Renal pelvis (tissue), 4 donors: ENCODE results near the gene ARID1B. TPM values are rescaled to one million over a fixed set of nuclear protein-coding genes. Genes with fewer than 3 reads are reported as not detected.

Source experiments
- DNase-seq: peaks from one replicate; pipeline ENCODE4 v3.0.0-alpha.2; 2013
- polyA plus RNA-seq, 3 donors: library from polyadenylated mRNA; unstranded; fragments of 120-200 nt; gene quantifications; one replicate each; pipeline ENCODE4 v1.2.1, GENCODE V29; 2013; ENCODE audit not compliant: insufficient read length in 3 of 3

The ARID1B gene
- polyA plus RNA-seq, 3 donors, result 71.8 to 84.7 (median 78.8) TPM

GRCh38 chr6:157200117-157200516, 422.9 kb downstream of the ARID1B start:
- DNase-seq, result no peak

- DNase-seq, result no peak
These were observed 423.4 kb downstream of the ARID1B start for GRCh38 chr6:157200611-157201010.

GRCh38 chr6:157201083-157201482, 423.9 kb downstream of the ARID1B start:
- DNase-seq, result no peak

GRCh38 chr6:157203312-157203744, 426.1 kb downstream of the ARID1B start:
- DNase-seq, result no peak

DNA sequence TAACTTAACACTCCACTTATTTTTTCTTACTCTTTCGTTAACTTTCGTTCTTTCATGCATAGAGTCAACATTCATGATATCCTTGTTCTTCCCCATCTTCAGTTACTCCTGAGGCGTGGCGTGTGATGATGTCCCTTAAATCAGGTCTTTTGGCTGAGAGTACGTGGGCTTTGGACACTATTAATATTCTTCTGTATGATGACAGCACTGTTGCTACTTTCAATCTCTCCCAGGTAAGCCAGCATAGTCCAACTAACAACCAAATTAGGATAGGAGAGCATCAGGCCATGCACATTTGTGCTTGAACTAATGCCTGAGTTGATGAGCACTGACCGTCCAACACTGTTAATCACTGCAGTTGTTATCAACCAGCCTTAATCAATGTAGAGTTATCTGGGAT, 426.6 kb downstream of the ARID1B start:
- no peak for DNase-seq

DNA sequence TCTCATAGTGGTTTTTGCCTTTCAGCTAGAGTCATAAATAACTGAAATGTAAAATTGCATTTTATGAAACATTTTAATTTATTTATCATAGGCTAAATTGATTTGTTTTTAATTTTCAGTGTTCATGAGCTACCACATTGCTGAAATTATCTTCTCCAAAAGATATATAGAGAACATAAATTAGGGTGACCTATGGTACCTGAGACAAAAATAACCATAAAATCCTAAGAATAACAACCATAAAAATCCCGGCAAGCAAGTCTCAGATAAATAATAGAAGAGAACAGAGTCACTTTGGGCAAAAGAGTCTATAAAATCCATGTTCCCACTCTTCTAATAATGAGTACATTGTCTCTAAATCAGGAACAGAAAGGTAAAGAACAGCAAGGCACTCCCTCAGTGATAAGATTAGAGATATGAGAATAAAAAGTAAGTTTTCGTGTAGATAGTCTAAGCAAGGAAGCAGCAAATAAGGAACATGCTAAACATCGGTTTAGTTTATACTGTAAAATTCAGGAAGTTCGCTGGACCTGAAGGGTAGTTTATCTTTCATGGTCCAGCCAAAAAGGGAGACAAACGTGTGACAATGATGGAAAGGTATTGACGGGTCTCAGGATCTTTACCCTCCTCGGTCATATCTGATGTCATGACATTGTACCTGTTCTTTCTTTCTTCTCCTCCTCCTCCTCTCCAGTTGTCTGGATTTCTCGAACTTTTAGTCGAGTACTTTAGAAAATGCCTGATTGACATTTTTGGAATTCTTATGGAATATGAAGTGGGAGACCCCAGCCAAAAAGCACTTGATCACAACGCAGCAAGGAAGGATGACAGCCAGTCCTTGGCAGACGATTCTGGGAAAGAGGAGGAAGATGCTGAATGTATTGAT, 428.5 kb downstream of the ARID1B start:
- no peak for DNase-seq

DNA sequence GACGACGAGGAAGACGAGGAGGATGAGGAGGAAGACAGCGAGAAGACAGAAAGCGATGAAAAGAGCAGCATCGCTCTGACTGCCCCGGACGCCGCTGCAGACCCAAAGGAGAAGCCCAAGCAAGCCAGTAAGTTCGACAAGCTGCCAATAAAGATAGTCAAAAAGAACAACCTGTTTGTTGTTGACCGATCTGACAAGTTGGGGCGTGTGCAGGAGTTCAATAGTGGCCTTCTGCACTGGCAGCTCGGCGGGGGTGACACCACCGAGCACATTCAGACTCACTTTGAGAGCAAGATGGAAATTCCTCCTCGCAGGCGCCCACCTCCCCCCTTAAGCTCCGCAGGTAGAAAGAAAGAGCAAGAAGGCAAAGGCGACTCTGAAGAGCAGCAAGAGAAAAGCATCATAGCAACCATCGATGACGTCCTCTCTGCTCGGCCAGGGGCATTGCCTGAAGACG, 429.2 kb downstream of the ARID1B start:
- DNase-seq, result no peak

GRCh38 chr6:157207521-157208076, 430.4 kb downstream of the ARID1B start:
- DNase-seq, result no peak

DNA sequence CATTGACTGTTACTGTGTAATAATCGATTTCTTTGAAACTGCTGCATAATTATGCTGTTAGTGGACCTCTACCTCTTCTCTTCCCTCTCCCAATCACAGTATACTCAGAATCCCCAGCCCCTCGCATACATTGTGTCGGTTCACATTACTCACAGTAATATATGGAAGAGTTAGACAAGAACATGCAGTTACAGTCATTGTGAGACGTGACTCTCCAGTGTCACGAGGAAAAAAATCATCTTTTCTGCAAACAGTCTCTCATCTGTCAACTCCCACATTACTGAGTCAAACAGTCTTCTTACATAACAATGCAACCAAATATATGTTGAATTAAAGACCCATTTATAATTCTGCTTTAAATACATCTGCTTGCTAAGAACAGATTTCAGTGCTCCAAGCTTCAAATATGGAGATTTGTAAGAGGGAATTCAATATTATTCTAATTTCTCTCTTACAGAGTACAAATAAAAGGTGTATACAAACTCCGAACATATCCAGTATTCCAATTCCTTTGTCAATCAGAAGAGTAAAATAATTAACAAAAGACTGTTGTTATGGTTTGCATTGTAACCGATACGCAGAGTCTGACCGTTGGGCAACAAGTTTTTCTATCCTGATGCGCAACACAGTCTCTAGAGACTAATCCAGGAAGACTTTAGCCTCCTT, 432.8 kb downstream of the ARID1B start:
- DNase-seq, result no peak

- no peak for DNase-seq
These were observed 433.8 kb downstream of the ARID1B start for GRCh38 chr6:157210954-157211353.

- no peak for DNase-seq
These were observed 434.7 kb downstream of the ARID1B start for GRCh38 chr6:157211603-157212455.

- no peak for DNase-seq
These were observed 436.2 kb downstream of the ARID1B start for GRCh38 chr6:157213426-157213825.

DNA sequence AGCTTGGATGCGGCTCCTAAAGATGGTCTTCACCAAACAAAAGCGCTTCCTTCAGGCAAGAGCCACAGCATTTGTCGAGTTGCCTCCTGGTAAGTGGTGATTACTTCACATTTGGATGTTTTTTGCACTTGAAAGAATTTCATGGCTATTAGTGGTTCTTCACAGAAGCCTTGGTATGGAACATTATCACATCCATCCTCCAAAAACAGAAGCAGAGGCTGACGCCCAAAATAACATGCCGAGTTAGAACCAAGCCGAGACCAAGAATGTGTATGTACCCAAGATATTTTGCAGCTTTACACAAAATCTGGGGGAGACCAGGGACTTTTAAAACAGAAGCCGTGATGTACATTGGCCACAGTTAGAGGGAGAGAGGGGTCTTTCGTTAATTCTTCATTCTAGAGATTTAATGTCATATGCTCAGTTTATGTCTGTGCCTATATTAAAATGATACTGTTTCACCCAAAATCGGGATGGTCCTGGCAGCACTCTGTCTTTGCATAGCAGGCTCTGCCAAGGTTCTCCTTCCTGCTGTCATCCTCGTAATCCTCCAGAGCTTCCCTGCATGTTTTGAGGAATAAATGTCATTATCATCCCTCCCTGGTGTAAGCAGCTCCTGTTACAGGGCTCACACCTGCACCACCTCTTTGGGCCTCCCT, 436.9 kb downstream of the ARID1B start:
- no peak for DNase-seq

DNA sequence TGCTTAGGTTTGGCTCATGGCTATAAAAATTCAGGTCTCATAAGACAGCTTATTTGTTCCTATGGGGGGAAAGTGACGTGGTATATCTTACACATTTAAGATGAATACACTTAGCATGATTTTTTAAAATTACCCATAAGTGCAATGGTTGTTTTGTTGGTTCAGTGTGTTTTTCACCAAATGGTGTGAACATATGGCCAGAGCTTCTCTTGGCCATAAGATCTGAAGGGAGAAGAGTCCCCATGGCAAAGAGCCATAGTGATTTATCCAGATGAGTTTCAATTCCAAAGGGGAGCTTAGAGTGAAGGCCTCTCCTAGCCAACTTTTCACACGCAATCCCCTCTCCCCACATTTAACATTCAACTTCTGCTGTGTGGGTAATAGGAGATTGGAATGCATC, 438.5 kb downstream of the ARID1B start:
- DNase-seq, result no peak

DNA sequence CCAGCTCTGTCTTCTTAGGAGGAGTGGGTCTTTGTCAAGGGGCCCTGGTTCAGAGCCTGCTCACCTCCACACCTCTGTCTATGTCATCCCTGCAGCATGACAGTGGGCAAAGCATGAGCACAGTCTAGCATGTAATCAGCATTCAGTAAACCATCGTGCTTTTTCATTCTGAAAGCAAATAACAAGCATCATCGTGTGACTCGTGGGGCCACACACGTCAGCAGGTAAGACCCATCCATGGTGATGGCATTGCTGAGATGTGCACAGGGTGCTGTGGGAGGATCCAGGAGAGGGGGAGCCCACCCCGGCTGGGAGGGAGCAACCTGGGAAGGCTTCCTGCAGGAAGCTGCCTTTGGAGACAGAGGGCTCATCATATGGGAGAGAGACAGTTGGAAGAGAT, 439.4 kb downstream of the ARID1B start:
- DNase-seq, result no peak

GRCh38 chr6:157217198-157217893, 440.2 kb downstream of the ARID1B start:
- DNase-seq, result no peak

DNA sequence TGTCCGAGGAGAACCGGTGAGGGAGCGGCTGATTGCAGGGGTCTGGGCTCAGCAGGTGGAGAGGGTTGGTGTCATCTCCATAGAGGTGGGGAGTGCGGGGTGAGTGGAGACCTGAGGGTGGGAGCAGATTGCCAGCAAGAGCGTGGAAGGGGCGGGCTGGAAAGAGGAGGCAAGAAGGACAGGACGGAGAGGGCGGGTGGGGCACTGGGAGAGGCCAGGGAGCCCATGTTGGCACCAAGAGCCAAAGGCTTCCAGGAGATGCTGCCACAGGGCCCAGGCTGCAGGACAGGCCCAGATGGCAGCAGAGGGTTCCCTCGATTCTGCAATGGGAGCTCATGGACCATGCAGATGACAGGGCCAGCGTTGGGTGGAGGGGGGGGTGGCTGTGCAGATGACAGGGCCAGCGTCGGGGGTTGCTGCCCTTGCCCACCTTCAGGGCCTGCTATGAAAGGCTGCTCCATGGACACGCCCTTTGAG, 440.8 kb downstream of the ARID1B start:
- no peak for DNase-seq

- no peak for DNase-seq
These were observed 441.4 kb downstream of the ARID1B start for GRCh38 chr6:157218371-157219198.
